A549 (cell line): ENCODE measurements around the gene BASP1.

Experiments used
- CEBPB ChIP-seq, 2 experiments: fragments of >200 bp in 1 of 2; sonication (Bioruptor Twin) in 1 of 2; formaldehyde crosslinking in 1 of 2; IDR thresholded peaks; 2 replicates each; pipeline ENCODE4 v1.6.1; 2012 to 2016
- CTCF ChIP-seq: fragments of >200 bp; sonication (Bioruptor Twin); formaldehyde crosslinking; IDR thresholded peaks from 3 replicates; pipeline ENCODE4 v1.5.1; 2016
- HMGXB4 ChIP-seq: fragments of 250-450 bp; sonication (Bioruptor Pico); IDR thresholded peaks from 2 replicates; pipeline ENCODE4 v1.5.0; 2021; ENCODE audit warnings: mild to moderate bottlenecking, moderate library complexity, borderline replicate concordance
- MAX ChIP-seq: IDR thresholded peaks from 2 replicates; pipeline ENCODE4 v1.6.1; 2012
- POLR2A ChIP-seq: IDR thresholded peaks from 2 replicates; pipeline ENCODE4 v1.6.1; 2012; ENCODE audit warnings: mild to moderate bottlenecking, low read length

- TF ChIP-seq CTCF (no peak), CEBPB (IDR thresholded peaks at IDR 0.05) (peak; percentile 38 to 54; a peak in 3 of 4 replicates), MAX (no peak), HMGXB4 (CRISPR knock-in tag) (no peak), POLR2A (no peak)
These were observed 85.2 kb downstream of the BASP1 start for GRCh38 chr5:17302604-17303003.
